ENCODE data around the gene MAD1L1. TPM values are rescaled to one million over a fixed set of nuclear protein-coding genes. Genes with fewer than 3 reads are reported as not detected.
"Not testable (repeated sequence)": the region's sequence is repeated elsewhere in the genome, so short reads cannot be mapped to it uniquely, and the experiment has no call there.

Gene MAD1L1
- total RNA-seq, 1 donor from 2014 or later = 16.2 TPM

DNA sequence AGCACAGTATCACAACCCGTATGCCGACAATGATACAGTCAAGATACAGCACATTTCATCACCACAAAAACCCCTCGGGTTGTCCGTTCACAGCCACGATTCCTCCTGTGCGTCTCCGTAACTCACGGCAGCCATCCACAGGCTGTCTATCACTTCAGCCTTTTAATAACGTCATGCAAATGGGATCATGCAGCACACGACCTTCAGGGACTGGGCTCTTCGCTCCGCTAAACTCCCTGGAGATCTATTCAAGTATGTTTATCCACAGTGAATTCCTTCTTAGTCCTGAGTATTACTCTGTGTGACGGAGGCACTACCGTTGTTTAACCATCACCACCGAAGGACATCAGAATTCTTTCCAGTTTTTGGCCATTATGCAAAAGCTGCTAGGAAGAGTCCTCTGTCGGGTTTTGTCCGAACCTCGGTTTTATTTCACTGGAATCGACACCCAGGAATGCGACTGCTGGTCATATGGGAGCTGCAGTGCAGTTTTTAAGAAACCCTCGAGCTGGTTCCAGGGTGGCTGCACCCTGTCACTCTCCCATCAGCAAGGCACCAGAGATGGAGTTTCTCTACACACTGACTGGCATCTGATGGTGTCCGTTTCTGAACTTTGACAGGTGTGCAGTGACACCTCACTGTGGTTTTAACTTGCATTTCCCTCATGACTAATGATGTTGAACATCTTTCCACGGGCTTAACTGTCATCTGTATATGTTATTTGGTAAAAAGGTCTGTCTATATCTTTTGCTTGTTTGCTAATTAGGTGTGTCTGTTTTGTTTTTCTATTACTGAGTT is 193.6 kb downstream of the MAD1L1 start:
- Histone ChIP-seq H3K4me1 (peaks cover 28% of the 10 kb centered on the region), H3K36me3 (peaks cover 13% of the 10 kb centered on the region), H3K27ac (replicated peaks) (no peak overlapping the region), H3K27me3 (ENCODE audit: low read depth) (no peaks in the 10 kb centered on the region), H3K9me3 (replicated peaks) (no peaks in the 10 kb centered on the region), H3K4me3 (no peak overlapping the region)
- peak; percentile 9 for DNase-seq
- TF ChIP-seq, protein P1, sequence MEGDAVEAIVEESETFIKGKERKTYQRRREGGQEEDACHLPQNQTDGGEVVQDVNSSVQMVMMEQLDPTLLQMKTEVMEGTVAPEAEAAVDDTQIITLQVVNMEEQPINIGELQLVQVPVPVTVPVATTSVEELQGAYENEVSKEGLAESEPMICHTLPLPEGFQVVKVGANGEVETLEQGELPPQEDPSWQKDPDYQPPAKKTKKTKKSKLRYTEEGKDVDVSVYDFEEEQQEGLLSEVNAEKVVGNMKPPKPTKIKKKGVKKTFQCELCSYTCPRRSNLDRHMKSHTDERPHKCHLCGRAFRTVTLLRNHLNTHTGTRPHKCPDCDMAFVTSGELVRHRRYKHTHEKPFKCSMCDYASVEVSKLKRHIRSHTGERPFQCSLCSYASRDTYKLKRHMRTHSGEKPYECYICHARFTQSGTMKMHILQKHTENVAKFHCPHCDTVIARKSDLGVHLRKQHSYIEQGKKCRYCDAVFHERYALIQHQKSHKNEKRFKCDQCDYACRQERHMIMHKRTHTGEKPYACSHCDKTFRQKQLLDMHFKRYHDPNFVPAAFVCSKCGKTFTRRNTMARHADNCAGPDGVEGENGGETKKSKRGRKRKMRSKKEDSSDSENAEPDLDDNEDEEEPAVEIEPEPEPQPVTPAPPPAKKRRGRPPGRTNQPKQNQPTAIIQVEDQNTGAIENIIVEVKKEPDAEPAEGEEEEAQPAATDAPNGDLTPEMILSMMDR (IDR thresholded peaks at IDR 0.05; ENCODE audit: borderline replicate concordance) = no peak
- intact Hi-C loops (cut with micrococcal nuclease) = no loop called here

DNA sequence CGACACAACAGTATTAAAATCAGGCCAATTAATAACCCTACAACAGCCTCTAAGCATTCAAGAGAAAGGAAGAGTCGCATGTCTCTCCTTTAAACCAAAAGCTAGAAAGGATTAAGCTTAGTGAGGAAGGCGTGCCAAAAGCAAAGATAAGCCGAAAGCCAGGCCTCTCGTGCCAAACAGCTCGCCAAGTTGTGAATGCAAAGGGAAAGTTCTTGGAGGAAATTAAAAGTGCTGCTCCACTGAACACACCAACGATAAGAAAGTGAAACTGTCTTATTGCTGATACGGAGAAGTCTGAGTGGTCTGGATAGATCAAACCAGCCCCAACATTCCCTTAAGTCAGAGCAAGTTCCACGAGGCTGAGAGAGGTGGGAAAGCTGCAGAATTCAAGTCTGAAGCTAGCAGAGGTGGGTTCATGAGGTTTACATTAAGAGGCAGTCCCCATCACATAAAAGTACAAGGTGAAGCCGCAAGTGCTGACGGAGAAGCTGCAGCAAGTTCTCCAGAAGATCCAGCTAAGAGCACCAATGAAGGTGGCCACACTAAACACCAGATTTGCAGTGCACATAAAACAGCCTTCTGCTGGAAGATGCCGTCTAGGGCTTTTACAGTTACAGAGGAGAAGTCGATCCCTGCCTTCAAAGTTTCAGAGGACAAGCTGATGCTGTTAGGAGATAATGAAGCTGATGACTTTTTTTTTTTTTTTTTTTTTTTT is 194.8 kb downstream of the MAD1L1 start:
- Histone ChIP-seq H3K36me3 (peaks cover 8% of the 10 kb centered on the region), H3K4me3 (peak overlapping the region; percentile 56), H3K4me1 (peaks cover 28% of the 10 kb centered on the region), H3K27me3 (ENCODE audit: low read depth) (no peaks in the 10 kb centered on the region), H3K9me3 (replicated peaks) (no peaks in the 10 kb centered on the region), H3K27ac (replicated peaks) (peak overlapping the region; percentile 31)
- intact Hi-C loops (cut with micrococcal nuclease) = no loop called here
- TF ChIP-seq, protein P1 (IDR thresholded peaks at IDR 0.05; ENCODE audit: borderline replicate concordance) = no peak
- DNase-seq = peak; percentile 53

DNA sequence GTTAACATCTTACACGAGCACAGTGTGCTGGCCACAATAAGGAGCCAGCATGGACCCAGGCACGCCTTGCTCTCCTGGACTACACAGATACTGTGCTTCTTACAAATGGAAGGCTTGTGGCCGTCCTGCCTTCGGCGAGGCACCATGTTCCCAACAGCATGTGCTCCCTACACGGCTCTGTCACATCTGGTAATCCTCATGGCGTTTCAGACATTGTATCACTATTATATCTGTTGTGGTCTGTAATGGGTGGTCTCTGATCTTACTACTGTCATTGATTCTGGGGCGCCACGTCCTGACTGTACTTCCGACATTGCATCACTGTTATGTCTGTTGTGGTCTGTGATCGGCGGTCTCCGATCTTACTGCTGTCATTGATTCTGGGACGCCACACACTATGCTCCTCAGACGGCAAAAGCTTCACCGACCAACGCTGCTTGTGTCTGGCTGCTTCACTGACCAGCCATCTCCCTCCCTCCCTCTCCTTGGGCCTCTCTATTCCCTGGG is 195.4 kb downstream of the MAD1L1 start:
- TF ChIP-seq, protein P1 (IDR thresholded peaks at IDR 0.05; ENCODE audit: borderline replicate concordance) = no peak
- H3K36me3 ChIP-seq = peaks cover 2% of the 10 kb centered on the region
- peaks cover 30% of the 10 kb centered on the region for H3K4me1 ChIP-seq
- peak; percentile 11 for DNase-seq
- H3K27ac ChIP-seq (replicated peaks) = peak overlapping the region; percentile 31
- intact Hi-C loops (cut with micrococcal nuclease) = no loop called here
- H3K9me3 ChIP-seq (replicated peaks) = no peaks in the 10 kb centered on the region
- H3K27me3 ChIP-seq (ENCODE audit: low read depth) = no peaks in the 10 kb centered on the region
- peak overlapping the region; percentile 56 for H3K4me3 ChIP-seq

DNA sequence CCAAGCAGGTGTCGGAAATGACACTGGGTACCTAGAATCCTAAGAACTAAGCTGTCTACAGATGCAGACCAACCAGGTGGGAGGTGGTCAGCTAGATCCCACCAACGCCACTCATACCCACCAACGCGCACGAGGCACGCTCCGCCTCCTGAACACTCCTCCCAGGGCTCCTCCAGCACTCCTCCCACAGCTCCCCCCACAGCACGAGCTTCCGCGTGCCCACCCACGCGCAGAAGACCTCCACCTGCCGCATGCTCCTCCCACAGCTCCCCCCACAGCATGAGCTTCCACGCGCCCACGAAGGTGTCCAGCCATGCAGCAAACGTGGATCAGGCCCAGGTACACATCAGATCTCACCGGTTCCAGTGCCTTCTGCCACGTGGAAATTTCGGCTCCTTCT is 196.0 kb downstream of the MAD1L1 start:
- Histone ChIP-seq H3K36me3 (no peaks in the 10 kb centered on the region), H3K27ac (replicated peaks) (no peak overlapping the region), H3K4me3 (no peak overlapping the region), H3K4me1 (peaks cover 34% of the 10 kb centered on the region), H3K9me3 (replicated peaks) (no peaks in the 10 kb centered on the region), H3K27me3 (ENCODE audit: low read depth) (no peaks in the 10 kb centered on the region)
- DNase-seq = peak; percentile 3
- TF ChIP-seq, protein P1 (IDR thresholded peaks at IDR 0.05; ENCODE audit: borderline replicate concordance) = no peak
- intact Hi-C loops (cut with micrococcal nuclease) = no loop called here

DNA sequence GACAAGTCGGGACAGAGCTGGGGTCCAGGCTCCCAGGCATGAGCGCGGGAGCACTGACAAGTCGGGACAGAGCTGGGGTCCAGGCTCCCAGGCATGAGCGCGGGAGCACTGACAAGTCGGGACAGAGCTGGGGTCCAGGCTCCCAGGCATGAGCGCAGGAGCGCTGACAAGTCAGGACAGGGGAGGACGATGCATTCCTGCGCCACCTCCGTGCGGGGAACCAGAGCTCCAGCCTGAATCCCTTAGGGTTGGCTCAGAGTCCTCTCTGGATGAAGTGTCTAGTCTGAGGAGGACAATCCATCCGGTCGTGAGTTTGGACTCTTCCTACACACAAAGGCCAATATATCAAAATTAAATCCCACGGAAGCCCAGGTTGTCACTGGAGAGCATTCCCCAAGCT is 196.5 kb downstream of the MAD1L1 start:
- intact Hi-C loops (cut with micrococcal nuclease); H3K27ac ChIP-seq (replicated peaks); H3K9me3 ChIP-seq (replicated peaks): not testable (repeated sequence)

More for the DNA sequence above, 196.5 kb downstream of the MAD1L1 start:
- H3K4me3 ChIP-seq; H3K36me3 ChIP-seq; H3K27me3 ChIP-seq (ENCODE audit: low read depth): not testable (repeated sequence)
- H3K4me1 ChIP-seq = peaks cover 40% of the 10 kb centered on the region
- DNase-seq = peak; percentile 1

Measured in left ventricle myocardium inferior (tissue), 1 donor.